ENCODE data around the gene LYSMD3.

The LYSMD3 gene

DNA sequence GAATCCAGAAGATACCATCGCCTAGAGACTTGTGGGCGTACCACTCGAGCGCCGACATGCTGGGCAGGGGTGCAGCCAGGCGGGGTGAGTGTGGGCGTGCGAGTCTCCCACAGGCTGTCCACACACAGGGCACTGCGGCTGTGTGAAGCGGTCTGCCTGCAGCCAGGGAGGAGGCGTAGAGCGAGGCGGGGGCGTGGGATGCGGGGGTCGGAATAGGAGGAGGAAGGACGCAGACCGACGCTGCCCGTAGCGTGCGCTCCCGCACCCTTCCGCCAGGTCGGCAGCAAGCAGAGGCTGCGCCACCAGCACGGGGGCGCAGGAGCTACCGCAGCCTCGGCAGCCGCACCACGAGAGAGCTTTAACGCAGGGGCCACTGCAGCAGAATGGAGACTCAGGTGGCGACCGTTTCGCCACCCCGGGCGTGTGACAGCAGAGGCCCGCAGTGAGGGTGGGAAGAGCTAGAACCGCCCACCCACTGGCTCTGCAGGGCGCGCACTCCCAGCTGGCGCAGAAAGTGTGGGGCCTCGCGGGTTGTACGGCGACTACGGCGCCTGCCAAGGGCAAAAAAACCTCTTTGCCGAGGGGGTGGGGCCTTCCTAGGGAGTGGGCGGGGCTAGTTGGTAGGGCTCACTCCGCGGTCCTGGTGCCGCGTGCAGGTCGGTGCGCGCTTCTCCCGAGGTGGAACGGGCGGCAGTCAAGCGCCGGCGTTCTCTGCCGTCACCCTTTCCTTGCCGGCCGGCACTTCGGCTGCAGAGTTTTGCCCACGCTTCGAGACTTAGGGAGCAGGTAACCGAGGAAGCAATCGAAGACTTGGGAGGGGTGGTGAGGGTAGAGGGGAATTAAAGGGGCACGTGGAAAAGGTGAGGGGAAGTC is 54.9 kb downstream of the LYSMD3 start, which contains the start of the genes MBLAC2 and POLR3G:
MBLAC2 (minus strand) TSS at position 537 of the 873 bp plus-strand sequence; CDS start at position 58, 479 bp downstream.
POLR3G (plus strand) TSS at position 630 of the 873 bp plus-strand sequence. CDS start 10,704 bp downstream, outside the sequence.
- H3K4me3 ChIP-seq (ENCODE audit: low read depth, low read length), result peak within 1 kb of the TSS; percentile 85
- TF ChIP-seq, protein P1, sequence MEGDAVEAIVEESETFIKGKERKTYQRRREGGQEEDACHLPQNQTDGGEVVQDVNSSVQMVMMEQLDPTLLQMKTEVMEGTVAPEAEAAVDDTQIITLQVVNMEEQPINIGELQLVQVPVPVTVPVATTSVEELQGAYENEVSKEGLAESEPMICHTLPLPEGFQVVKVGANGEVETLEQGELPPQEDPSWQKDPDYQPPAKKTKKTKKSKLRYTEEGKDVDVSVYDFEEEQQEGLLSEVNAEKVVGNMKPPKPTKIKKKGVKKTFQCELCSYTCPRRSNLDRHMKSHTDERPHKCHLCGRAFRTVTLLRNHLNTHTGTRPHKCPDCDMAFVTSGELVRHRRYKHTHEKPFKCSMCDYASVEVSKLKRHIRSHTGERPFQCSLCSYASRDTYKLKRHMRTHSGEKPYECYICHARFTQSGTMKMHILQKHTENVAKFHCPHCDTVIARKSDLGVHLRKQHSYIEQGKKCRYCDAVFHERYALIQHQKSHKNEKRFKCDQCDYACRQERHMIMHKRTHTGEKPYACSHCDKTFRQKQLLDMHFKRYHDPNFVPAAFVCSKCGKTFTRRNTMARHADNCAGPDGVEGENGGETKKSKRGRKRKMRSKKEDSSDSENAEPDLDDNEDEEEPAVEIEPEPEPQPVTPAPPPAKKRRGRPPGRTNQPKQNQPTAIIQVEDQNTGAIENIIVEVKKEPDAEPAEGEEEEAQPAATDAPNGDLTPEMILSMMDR (IDR thresholded peaks at IDR 0.05; ENCODE audit: low read depth, low read length), result peak; percentile 41

DNA sequence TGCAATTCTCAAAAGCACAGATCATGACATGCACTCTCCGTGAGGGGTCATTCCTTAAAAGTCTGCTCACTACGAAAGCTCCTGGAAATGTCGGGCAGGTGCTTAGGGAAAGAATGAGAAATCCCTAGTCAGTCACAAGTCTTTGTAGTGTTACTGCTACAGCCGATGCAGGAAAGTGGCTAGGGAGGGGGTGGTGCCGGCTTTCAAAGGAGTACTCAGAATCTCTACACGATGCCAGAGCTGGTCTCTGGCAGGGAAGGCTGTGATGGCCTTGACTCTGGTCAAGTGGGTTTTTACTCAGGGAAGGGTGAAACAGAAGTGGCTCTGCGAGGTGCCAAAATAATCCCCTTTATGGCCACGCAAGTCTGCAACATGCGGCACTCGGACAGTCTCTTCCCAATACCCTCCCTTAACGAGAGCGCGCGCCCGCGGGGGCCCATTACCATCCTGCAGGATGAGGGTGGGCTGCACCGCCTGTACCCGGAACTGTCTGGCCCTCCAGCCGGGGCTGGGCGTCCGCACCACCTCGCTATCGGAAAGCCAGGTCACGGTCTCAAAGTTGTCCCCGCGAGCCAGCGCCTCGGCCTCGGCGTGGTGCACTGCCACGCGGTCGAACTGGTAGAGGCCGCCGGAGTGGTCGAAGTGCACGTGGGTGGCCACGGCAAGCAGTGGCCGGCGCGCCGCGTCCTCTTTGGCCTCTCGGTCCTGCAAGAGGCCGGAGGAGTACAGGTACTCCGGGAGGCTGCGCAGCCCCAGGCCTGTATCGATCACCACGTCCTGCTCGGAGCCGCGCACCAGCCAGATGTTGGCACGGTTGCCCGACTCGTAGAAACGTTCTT is 55.8 kb downstream of the LYSMD3 start:
- TF ChIP-seq, protein P1 (IDR thresholded peaks at IDR 0.05; ENCODE audit: low read depth, low read length), result no peak
- H3K4me3 ChIP-seq (ENCODE audit: low read depth, low read length), result peak overlapping the region; percentile 85

DNA sequence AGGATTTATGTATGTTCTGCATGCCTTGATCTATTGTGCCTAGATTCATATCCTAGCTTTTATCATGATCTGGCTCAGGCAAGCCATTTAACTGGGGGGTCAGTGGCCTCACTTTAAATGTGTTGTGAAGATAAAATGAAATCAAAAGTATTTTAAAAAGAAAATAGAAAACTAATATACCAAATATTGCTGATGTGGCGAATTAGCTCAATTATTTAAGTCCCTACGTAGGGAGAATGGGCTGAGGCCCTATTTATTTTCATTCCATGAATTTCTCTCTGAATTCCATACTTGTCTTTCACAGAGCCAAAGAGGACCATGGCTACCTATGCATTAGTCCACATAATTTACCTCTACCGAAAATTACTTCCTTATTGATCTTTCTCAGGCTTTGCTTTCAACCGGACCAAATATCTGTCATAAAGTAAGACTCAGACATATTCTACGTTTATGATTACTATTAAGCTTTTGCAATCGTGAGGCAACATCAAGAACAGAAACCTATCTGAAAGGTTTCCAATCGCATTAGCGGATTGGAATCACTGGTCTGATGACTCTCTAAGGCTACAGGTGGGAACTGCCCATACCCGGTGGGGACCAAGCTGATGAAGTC is 56.5 kb downstream of the LYSMD3 start:
- peak overlapping the region; percentile 85 for H3K4me3 ChIP-seq (ENCODE audit: low read depth, low read length)
- TF ChIP-seq, protein P1 (IDR thresholded peaks at IDR 0.05; ENCODE audit: low read depth, low read length), result no peak
